DOHH2 (cell line): Measurements from ENCODE around the gene SHROOM3.

Source experiments
- H3F3A ChIP-seq: fragments of 200-600 bp; sonication (generic), shearing (Covaris generic); 2 replicates; pipeline ENCODE4 v1.6.0; 2016; ENCODE audit warnings: antibody characterized with exemption, mild to moderate bottlenecking; ENCODE audit not compliant: control insufficient read depth, insufficient read depth
- H3K27ac ChIP-seq: fragments of 200-600 bp; sonication (generic); 2 replicates; pipeline ENCODE4 v1.5.1; 2014; ENCODE audit warnings: low read depth, mild to moderate bottlenecking, low read length, moderate library complexity
- H3K27me3 ChIP-seq: fragments of 200-600 bp; sonication (generic); 2 replicates; pipeline ENCODE4 v1.6.1; 2014; ENCODE audit warnings: mild to moderate bottlenecking, low read length, mixed read lengths; ENCODE audit not compliant: control insufficient read depth
- H3K36me3 ChIP-seq: fragments of 200-600 bp; sonication (generic); 2 replicates; pipeline ENCODE4 v1.6.1; 2014; ENCODE audit warnings: mild to moderate bottlenecking, low read length, moderate library complexity, mixed read lengths; ENCODE audit not compliant: control insufficient read depth
- H3K4me1 ChIP-seq: fragments of 200-600 bp; sonication (generic); 2 replicates; pipeline ENCODE4 v1.6.1; 2014; ENCODE audit warnings: mild to moderate bottlenecking, low read length, mixed read lengths; ENCODE audit not compliant: control insufficient read depth
- H3K4me2 ChIP-seq: fragments of 200-600 bp; sonication (generic); 2 replicates; pipeline ENCODE4 v1.6.0; 2014; ENCODE audit warnings: mild to moderate bottlenecking, low read length, moderate library complexity
- H3K4me3 ChIP-seq: fragments of 200-600 bp; sonication (generic); 2 replicates; pipeline ENCODE4 v1.5.1; 2014; ENCODE audit warnings: mild to moderate bottlenecking, low read length, mixed read lengths
- H3K79me2 ChIP-seq: fragments of 200-600 bp; sonication (generic); 2 replicates; pipeline ENCODE4 v1.6.1; 2014; ENCODE audit warnings: mild to moderate bottlenecking, low read length, mixed read lengths; ENCODE audit not compliant: control insufficient read depth
- H3K9me2 ChIP-seq: fragments of 200-600 bp; sonication (generic); replicated peaks from 2 replicates; pipeline ENCODE4 v1.6.1; 2014; ENCODE audit warnings: mild to moderate bottlenecking, low read length, mixed read lengths; ENCODE audit not compliant: control insufficient read depth
- H3K9me3 ChIP-seq: fragments of 200-600 bp; sonication (generic); 2 replicates; pipeline ENCODE4 v1.6.1; 2014; ENCODE audit warnings: antibody characterized with exemption, low read length, mixed read lengths; ENCODE audit not compliant: control insufficient read depth, insufficient read depth
- H4K20me1 ChIP-seq: fragments of 200-600 bp; sonication (generic); 2 replicates; pipeline ENCODE4 v1.6.0; 2014; ENCODE audit warnings: low read depth, mild to moderate bottlenecking, antibody characterized with exemption, low read length, moderate library complexity; ENCODE audit not compliant: control insufficient read depth, insufficient read depth
- EZH2phosphoT487 ChIP-seq: fragments of 200-600 bp; sonication (generic); IDR thresholded peaks from 2 replicates; pipeline ENCODE4 v1.6.1; 2017; ENCODE audit warnings: borderline replicate concordance, mild to moderate bottlenecking, antibody characterized with exemption, low read length, moderate library complexity, mixed read lengths
- TF ChIP-seq, protein P1 (sequence below): fragments of 200-600 bp; sonication (generic); IDR thresholded peaks from one replicate; pipeline ENCODE4 v1.5.1; 2014; ENCODE audit warnings: antibody characterized with exemption, mild to moderate bottlenecking, low read depth, low read length; ENCODE audit not compliant: poor library complexity, severe bottlenecking

Gene SHROOM3

DNA sequence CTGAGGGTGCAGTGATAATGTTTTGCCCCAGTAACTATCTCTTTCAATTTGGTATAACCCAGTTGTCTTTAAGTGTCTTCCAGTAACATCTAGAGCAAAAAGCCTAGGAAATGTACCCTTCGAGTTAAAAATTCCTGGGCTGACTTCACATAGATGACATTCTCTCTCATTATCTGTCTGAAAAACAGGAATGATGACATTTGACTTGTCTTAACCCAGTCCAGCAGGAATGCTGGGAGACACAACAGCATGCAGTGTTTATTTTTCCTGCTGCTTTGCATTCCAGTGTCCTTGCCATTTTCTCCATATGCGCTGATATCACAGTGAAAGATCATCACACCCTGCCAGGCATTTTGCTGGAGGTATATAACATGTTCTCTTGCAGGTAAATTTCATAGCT lies 333.0 kb downstream of the SHROOM3 start:
- H3K4me1 ChIP-seq: no peaks in the 10 kb centered on the region

DNA sequence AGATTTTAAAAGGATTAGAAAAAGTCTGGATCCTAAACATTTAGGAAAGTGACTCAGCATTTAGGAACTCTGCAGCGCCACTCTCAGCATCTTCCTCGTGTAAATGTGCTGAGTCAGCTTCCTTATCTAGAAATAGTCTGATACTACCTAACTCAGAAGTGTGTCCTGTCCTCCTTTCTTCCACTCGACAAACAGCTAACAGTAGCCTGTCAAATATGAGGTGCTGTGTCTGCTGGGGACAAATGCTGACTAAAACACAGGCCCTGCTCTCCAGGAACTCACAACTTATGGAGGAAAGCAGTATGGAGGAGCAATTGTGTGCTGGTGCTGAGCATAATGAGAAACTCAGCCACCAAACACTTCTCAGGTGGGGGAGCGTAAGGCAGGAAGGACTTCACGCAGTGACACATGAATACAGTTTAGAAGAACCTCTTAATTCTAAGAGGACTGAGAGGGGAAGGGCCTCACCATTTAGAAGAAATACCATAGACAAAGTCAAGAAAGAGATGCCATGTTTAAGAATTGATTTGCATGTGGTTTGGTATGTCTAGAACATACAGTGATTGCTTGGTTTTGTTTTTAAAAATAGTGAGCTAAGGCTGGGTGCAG lies 337.6 kb downstream of the SHROOM3 start:
- Histone ChIP-seq H3K4me1 (no peaks in the 10 kb centered on the region), H3K4me3 (no peak overlapping the region), H3K79me2 (no peaks in the 10 kb centered on the region), H3F3A (no peaks in the 10 kb centered on the region), H4K20me1 (no peaks in the 10 kb centered on the region), H3K9me3 (no peaks in the 10 kb centered on the region), H3K36me3 (no peaks in the 10 kb centered on the region), H3K27me3 (no peaks in the 10 kb centered on the region), H3K9me2 (no peaks in the 10 kb centered on the region), H3K4me2 (no peak overlapping the region), H3K27ac (no peak overlapping the region)
- TF ChIP-seq EZH2phosphoT487: no peak
- TF ChIP-seq, protein P1, sequence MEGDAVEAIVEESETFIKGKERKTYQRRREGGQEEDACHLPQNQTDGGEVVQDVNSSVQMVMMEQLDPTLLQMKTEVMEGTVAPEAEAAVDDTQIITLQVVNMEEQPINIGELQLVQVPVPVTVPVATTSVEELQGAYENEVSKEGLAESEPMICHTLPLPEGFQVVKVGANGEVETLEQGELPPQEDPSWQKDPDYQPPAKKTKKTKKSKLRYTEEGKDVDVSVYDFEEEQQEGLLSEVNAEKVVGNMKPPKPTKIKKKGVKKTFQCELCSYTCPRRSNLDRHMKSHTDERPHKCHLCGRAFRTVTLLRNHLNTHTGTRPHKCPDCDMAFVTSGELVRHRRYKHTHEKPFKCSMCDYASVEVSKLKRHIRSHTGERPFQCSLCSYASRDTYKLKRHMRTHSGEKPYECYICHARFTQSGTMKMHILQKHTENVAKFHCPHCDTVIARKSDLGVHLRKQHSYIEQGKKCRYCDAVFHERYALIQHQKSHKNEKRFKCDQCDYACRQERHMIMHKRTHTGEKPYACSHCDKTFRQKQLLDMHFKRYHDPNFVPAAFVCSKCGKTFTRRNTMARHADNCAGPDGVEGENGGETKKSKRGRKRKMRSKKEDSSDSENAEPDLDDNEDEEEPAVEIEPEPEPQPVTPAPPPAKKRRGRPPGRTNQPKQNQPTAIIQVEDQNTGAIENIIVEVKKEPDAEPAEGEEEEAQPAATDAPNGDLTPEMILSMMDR: no peak

More for the DNA sequence above, 333.0 kb downstream of the SHROOM3 start:
- Histone ChIP-seq H3K9me2 (no peaks in the 10 kb centered on the region), H3K36me3 (no peaks in the 10 kb centered on the region), H3K27ac (no peak overlapping the region), H3K4me3 (no peak overlapping the region), H3F3A (no peaks in the 10 kb centered on the region), H3K27me3 (no peaks in the 10 kb centered on the region), H3K4me2 (no peak overlapping the region), H3K9me3 (no peaks in the 10 kb centered on the region), H4K20me1 (no peaks in the 10 kb centered on the region), H3K79me2 (no peaks in the 10 kb centered on the region)
- TF ChIP-seq EZH2phosphoT487: no peak
- TF ChIP-seq, protein P1: no peak

DNA sequence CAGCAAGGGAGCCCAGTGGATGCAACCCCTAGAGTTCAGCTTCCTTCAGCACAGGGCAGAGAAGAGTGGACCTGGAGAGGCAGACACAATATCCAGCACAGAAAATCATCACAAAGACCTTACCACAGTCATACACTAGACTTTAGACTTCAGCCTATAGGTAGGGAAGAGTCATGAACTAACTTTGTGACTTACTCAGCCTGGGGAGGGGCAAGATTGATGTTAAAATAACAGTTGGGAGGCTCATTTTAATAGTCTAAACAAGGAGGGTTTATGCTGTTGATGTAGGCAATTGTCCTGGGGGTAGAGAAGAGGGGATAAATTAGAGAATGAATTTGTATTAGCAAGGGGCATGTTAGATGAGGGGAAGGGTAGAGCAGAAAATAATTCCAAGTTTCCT lies 338.7 kb downstream of the SHROOM3 start:
- H3K9me3 ChIP-seq: no peaks in the 10 kb centered on the region
- H3K9me2 ChIP-seq: no peaks in the 10 kb centered on the region
- H3K4me2 ChIP-seq: no peak overlapping the region
- H4K20me1 ChIP-seq: no peaks in the 10 kb centered on the region
- no peaks in the 10 kb centered on the region for H3K4me1 ChIP-seq
- no peak overlapping the region for H3K27ac ChIP-seq
- H3K36me3 ChIP-seq: no peaks in the 10 kb centered on the region
- no peak overlapping the region for H3K4me3 ChIP-seq
- no peaks in the 10 kb centered on the region for H3K79me2 ChIP-seq
- no peak for TF ChIP-seq EZH2phosphoT487
- TF ChIP-seq, protein P1: no peak
- H3K27me3 ChIP-seq: no peaks in the 10 kb centered on the region
- H3F3A ChIP-seq: no peaks in the 10 kb centered on the region
